ENCODE measurements around the gene DKK3.

DNA sequence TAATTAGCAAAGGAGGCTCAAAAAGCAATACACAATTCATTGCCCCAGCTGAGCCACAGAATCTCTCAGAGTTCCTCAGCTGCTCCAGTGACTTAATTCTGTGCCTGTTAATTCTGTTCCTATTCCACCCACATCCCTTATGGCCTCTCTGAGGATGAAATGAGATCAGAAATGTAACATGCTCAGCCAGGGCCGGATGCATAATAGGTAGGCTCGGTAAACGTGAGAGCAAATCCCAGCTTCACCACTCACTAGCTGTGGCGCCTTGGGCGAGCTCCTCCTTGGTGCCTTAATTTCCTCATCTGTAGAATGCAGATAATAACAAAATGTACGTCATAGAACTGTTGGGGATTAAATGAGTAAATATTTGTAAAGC is 42.8 kb upstream of the DKK3 start:
- TF ChIP-seq TAF1 (IDR thresholded peaks at IDR 0.05; ENCODE audit: borderline replicate concordance, low read depth, low read length) (no peak), CTCF (IDR thresholded peaks at IDR 0.05) (no peak), REST (IDR thresholded peaks at IDR 0.05; ENCODE audit: low read depth, low read length) (no peak), PBX3 (IDR thresholded peaks at IDR 0.05) (no peak), POLR2AphosphoS5 (IDR thresholded peaks at IDR 0.05; ENCODE audit: low read depth, low read length) (no peak), GATA2 (CRISPR knock-in tag; IDR thresholded peaks at IDR 0.05) (no peak), JUND (IDR thresholded peaks at IDR 0.05) (no peak)
